Prostate gland (tissue), 2 donors: Measurements from ENCODE around the gene EIF4EBP3.

Experiments used
- CTCF ChIP-seq, 4 experiments: fragments of 200-600 bp in 2 of 4; fragments of 450-650 bp in 2 of 4; sonication (generic) in 2 of 4; IDR thresholded peaks; 1 replicate in 3 of 4; 2 replicates in 1 of 4; pipeline ENCODE4 v1.5.1; 2016 to 2019; ENCODE audit warnings: antibody characterized with exemption in 4 of 4, mild to moderate bottlenecking in 2 of 4, moderate library complexity in 2 of 4
- POLR2A ChIP-seq: fragments of 450-650 bp; IDR thresholded peaks from one replicate; pipeline ENCODE4 v1.6.1; 2016; ENCODE audit warnings: antibody characterized with exemption, mild to moderate bottlenecking
- POLR2AphosphoS5 ChIP-seq: sonication (generic); formaldehyde crosslinking; IDR thresholded peaks from one replicate; pipeline ENCODE4 v1.6.1; 2017; ENCODE audit warnings: antibody characterized with exemption

GRCh38 chr5:140553657-140554056, 6.2 kb downstream of the EIF4EBP3 start:
- TF ChIP-seq CTCF (IDR thresholded peaks at IDR 0.05): no peak
- TF ChIP-seq POLR2A: no peak
- TF ChIP-seq POLR2AphosphoS5: no peak
